Hepatocyte (in vitro differentiated cells): Measurements from ENCODE around the gene NYAP2. TPM values are rescaled to one million over a fixed set of nuclear protein-coding genes. Genes with fewer than 3 reads are reported as not detected.

ENCODE experiments used
- DNase-seq: peaks from one replicate; pipeline ENCODE4 v3.0.0-alpha.2; 2016; ENCODE audit warnings: low spot score
- H2AFZ ChIP-seq: fragments of 200-600 bp; sonication (generic); 2 replicates; pipeline ENCODE4 v1.6.0; 2016; ENCODE audit warnings: antibody characterized with exemption, mild to moderate bottlenecking
- H3K27ac ChIP-seq: fragments of 200-600 bp; sonication (generic); 2 replicates; pipeline ENCODE4 v1.5.1; 2016; ENCODE audit warnings: mild to moderate bottlenecking
- H3K27me3 ChIP-seq: fragments of 200-600 bp; sonication (generic); 2 replicates; pipeline ENCODE4 v1.6.1; 2016
- H3K36me3 ChIP-seq: fragments of 200-600 bp; sonication (generic); replicated peaks from 2 replicates; pipeline ENCODE4 v1.5.1; 2016; ENCODE audit warnings: low read depth; ENCODE audit not compliant: insufficient read depth
- H3K4me1 ChIP-seq: fragments of 200-600 bp; sonication (generic); 2 replicates; pipeline ENCODE4 v1.5.1; 2016; ENCODE audit warnings: mild to moderate bottlenecking, moderate library complexity; ENCODE audit not compliant: insufficient read depth
- H3K4me2 ChIP-seq: fragments of 200-600 bp; sonication (generic); 2 replicates; pipeline ENCODE4 v1.6.0; 2016
- H3K4me3 ChIP-seq: fragments of 200-600 bp; sonication (generic); 2 replicates; pipeline ENCODE4 v1.5.1; 2016; ENCODE audit warnings: mild to moderate bottlenecking
- H3K79me2 ChIP-seq: fragments of 200-600 bp; sonication (generic); 2 replicates; pipeline ENCODE4 v1.6.0; 2017; ENCODE audit warnings: mild to moderate bottlenecking
- H3K9me2 ChIP-seq: fragments of 200-600 bp; sonication (generic); replicated peaks from 2 replicates; pipeline ENCODE4 v1.6.0; 2017; ENCODE audit warnings: mild to moderate bottlenecking; ENCODE audit not compliant: insufficient read depth
- H3K9me3 ChIP-seq: fragments of 200-600 bp; sonication (generic); 2 replicates; pipeline ENCODE4 v1.5.1; 2016; ENCODE audit warnings: low read depth, mild to moderate bottlenecking
- H4K20me1 ChIP-seq: fragments of 200-600 bp; sonication (generic); 2 replicates; pipeline ENCODE4 v1.6.0; 2016; ENCODE audit warnings: mild to moderate bottlenecking; ENCODE audit not compliant: insufficient read depth, poor library complexity, severe bottlenecking
- EZH2 ChIP-seq: fragments of 200-600 bp; sonication (generic); IDR thresholded peaks from 2 replicates; pipeline ENCODE4 v1.6.1; 2016; ENCODE audit warnings: antibody characterized with exemption, mild to moderate bottlenecking, borderline replicate concordance
- EZH2phosphoT487 ChIP-seq: fragments of 200-600 bp; sonication (generic); IDR thresholded peaks from one replicate; pipeline ENCODE4 v1.6.1; 2018; ENCODE audit warnings: antibody characterized with exemption, mild to moderate bottlenecking, low read depth, moderate library complexity; ENCODE audit not compliant: unreplicated experiment, severe bottlenecking
- WGBS: methylation state at CpG from one replicate; pipeline ENCODE4 v1.1.6; 2016; ENCODE audit warnings: low lambda C conversion rate; ENCODE audit errors: missing lambda C conversion rate; 5-methylcytosine and 5-hydroxymethylcytosine counted together
- polyA plus RNA-seq: library from polyadenylated mRNA; unstranded; fragments of >200 nt; fragmentation: Nextera tagmentation; extraction: Ambion mirVana; gene quantifications from 2 replicates; pipeline ENCODE4 v1.2.1, GENCODE V29; 2016
- total RNA-seq: library from RNA; depleted of rRNA; stranded (reverse); fragments of >200 nt; gene quantifications from 2 replicates; pipeline ENCODE4 v1.2.3, GENCODE V29; 2014
- TF ChIP-seq, protein P1 (sequence below): fragments of 200-600 bp; sonication (generic); IDR thresholded peaks from 2 replicates; pipeline ENCODE4 v1.5.1; 2016; ENCODE audit warnings: antibody characterized with exemption, mild to moderate bottlenecking; ENCODE audit not compliant: poor library complexity

The NYAP2 gene
- total and polyA plus RNA-seq, 2 experiments from 2014 or later: 0.23 to 0.37 TPM

DNA sequence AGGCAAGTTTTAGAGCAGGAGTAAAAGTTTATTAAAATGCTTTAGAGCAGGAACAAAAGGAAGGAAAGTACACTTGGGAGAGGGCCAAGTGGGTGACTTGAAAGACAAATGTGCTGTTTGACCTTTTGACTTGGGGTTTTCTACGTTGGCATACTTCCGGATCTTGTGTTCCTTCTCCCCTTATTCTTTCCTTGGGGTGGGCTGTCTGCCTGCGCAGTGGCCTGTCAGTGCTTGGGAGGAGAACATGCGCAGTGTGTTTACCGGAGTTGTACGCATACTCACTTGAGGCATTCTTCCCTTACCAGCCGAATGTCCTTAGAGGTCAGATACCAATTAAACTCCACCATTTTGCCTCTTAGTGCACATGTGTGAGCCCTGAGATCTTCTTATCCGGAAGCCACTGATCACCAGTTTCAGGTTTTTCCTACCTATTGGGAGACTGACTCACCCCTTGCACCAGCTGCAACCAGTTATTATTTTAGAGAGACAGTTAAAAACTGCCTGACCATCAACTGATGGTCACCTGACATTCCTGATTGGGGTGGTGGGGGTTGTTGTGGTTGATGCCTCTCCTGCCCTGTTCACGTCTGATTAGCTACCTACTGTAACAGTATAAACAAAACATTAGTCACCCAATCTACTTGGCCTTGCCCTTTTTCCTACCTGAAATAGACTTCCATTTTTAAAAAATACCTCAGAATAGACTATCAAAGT lies 67.5 kb downstream of the NYAP2 start:
- no peak overlapping the region for H3K4me2 ChIP-seq
- DNase-seq: no peak
- 87% methylated on average over 9 of the region's 9 CpGs for WGBS

DNA sequence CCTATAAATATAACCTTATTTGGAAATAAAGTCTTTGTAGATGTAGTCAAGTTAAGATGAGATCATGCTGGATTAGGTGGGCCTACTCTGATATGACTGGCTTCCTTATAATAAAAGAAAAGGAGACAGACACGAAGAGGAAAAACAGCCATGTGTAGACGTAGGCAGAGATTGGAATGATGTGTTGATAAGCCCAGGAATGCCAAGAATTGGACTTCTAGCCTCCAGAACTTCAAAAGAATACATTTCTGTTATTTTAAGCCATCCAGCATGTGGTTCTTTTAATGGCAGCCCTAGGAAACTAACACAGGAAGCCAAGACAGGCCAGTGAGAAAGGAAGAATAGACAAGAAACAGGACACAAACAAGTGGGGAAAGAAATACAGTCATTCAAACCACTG lies 68.6 kb downstream of the NYAP2 start:
- no peaks in the 10 kb centered on the region for H3K9me2 ChIP-seq
- no peaks in the 10 kb centered on the region for H4K20me1 ChIP-seq
- no peak for DNase-seq
- no peak overlapping the region for H3K4me3 ChIP-seq
- H3K36me3 ChIP-seq: no peaks in the 10 kb centered on the region
- H3K4me1 ChIP-seq: peaks cover 6% of the 10 kb centered on the region
- H2AFZ ChIP-seq: no peak overlapping the region
- WGBS: 22% methylated on average over 2 of the region's 2 CpGs
- no peak overlapping the region for H3K4me2 ChIP-seq
- H3K27me3 ChIP-seq: no peaks in the 10 kb centered on the region
- no peaks in the 10 kb centered on the region for H3K79me2 ChIP-seq
- H3K27ac ChIP-seq: peak overlapping the region; percentile 58
- no peaks in the 10 kb centered on the region for H3K9me3 ChIP-seq
- TF ChIP-seq, protein P1, sequence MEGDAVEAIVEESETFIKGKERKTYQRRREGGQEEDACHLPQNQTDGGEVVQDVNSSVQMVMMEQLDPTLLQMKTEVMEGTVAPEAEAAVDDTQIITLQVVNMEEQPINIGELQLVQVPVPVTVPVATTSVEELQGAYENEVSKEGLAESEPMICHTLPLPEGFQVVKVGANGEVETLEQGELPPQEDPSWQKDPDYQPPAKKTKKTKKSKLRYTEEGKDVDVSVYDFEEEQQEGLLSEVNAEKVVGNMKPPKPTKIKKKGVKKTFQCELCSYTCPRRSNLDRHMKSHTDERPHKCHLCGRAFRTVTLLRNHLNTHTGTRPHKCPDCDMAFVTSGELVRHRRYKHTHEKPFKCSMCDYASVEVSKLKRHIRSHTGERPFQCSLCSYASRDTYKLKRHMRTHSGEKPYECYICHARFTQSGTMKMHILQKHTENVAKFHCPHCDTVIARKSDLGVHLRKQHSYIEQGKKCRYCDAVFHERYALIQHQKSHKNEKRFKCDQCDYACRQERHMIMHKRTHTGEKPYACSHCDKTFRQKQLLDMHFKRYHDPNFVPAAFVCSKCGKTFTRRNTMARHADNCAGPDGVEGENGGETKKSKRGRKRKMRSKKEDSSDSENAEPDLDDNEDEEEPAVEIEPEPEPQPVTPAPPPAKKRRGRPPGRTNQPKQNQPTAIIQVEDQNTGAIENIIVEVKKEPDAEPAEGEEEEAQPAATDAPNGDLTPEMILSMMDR: no peak
- TF ChIP-seq EZH2phosphoT487 (no peak), EZH2 (no peak)

More for the DNA sequence above, 67.5 kb downstream of the NYAP2 start:
- peaks cover 8% of the 10 kb centered on the region for H3K4me1 ChIP-seq
- H3K9me2 ChIP-seq: no peaks in the 10 kb centered on the region
- TF ChIP-seq, protein P1: no peak
- TF ChIP-seq EZH2 (no peak), EZH2phosphoT487 (no peak)
- no peaks in the 10 kb centered on the region for H3K9me3 ChIP-seq
- no peaks in the 10 kb centered on the region for H3K79me2 ChIP-seq
- H2AFZ ChIP-seq: no peak overlapping the region
- no peaks in the 10 kb centered on the region for H3K36me3 ChIP-seq
- no peaks in the 10 kb centered on the region for H3K27me3 ChIP-seq
- H3K27ac ChIP-seq: peak overlapping the region; percentile 58
- no peaks in the 10 kb centered on the region for H4K20me1 ChIP-seq
- no peak overlapping the region for H3K4me3 ChIP-seq

DNA sequence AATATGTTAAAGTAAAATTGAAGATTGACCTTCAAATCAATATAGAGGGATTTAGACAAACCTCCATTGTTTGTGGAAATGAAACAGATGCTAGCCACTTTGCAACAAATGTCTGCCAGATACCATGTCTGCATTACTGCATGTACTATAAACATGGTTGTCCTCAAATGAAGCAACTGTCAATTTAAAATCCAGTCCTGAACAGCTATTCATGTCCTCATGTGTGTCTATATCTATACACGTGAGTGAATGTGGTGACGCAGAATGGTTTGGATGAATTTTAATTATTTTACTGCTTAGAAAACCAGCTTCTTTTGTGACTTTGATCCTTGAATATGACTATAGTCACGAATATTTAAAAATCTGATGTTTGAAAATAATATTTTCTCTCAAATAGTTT lies 71.5 kb downstream of the NYAP2 start:
- Histone ChIP-seq H3K4me1 (no peaks in the 10 kb centered on the region), H3K4me3 (no peak overlapping the region), H3K27ac (peak overlapping the region; percentile 9), H3K79me2 (no peaks in the 10 kb centered on the region), H3K9me2 (no peaks in the 10 kb centered on the region), H4K20me1 (no peaks in the 10 kb centered on the region), H3K27me3 (no peaks in the 10 kb centered on the region), H2AFZ (no peak overlapping the region), H3K9me3 (no peaks in the 10 kb centered on the region), H3K4me2 (no peak overlapping the region), H3K36me3 (no peaks in the 10 kb centered on the region)
- no peak for DNase-seq
- no peak for TF ChIP-seq EZH2phosphoT487
- TF ChIP-seq, protein P1: no peak
- no peak for TF ChIP-seq EZH2
- WGBS: 63% methylated on average over 3 of the region's 3 CpGs
